Uterus (tissue), 4 donors: ENCODE data around the gene SAP30BP. TPM values are rescaled to one million over a fixed set of nuclear protein-coding genes. Genes with fewer than 3 reads are reported as not detected.
A peak's percentile ranks its signal among the peaks of the same experiment; 100 is the strongest.

Experiments used
- DNase-seq, 2 donors: peaks; one replicate each; pipeline ENCODE4 v3.0.0-alpha.2; 2019 to 2020
- H3K27ac ChIP-seq, 2 donors: fragments of 200-600 bp; sonication (generic); 1 replicate in 1 of 2; 2 replicates in 1 of 2; pipeline ENCODE4 v1.5.1; 2016 to 2018
- H3K27me3 ChIP-seq, 2 donors: fragments of 200-600 bp; sonication (generic); one replicate each; pipeline ENCODE4 v1.5.1; 2018 to 2019; ENCODE audit warnings: control low read depth in 1 of 2
- H3K36me3 ChIP-seq, 2 donors: fragments of 200-600 bp; sonication (generic); one replicate each; pipeline ENCODE4 v1.5.1; 2019; ENCODE audit warnings: control low read depth in 1 of 2
- H3K4me1 ChIP-seq, 2 donors: fragments of 200-600 bp; sonication (generic); one replicate each; pipeline ENCODE4 v1.5.1; 2018 to 2019; ENCODE audit warnings: control low read depth in 1 of 2
- H3K4me3 ChIP-seq, 2 donors: fragments of 200-600 bp; sonication (generic); 1 replicate in 1 of 2; 2 replicates in 1 of 2; pipeline ENCODE4 v1.5.1; 2018 to 2019; ENCODE audit warnings: mild to moderate bottlenecking in 1 of 2
- H3K9me3 ChIP-seq, 2 donors: fragments of 200-600 bp; sonication (generic); one replicate each; pipeline ENCODE4 v1.5.1; 2019; ENCODE audit warnings: control low read depth in 1 of 2
- CTCF ChIP-seq, 4 experiments: fragments of 200-600 bp in 2 of 4; fragments of 450-650 bp in 2 of 4; sonication (generic) in 2 of 4; IDR thresholded peaks; one replicate each; pipeline ENCODE4 v1.5.1; 2016 to 2019; ENCODE audit warnings: antibody characterized with exemption in 4 of 4, mild to moderate bottlenecking in 2 of 4, moderate library complexity in 1 of 4
- POLR2A ChIP-seq, 2 donors: fragments of 450-650 bp; IDR thresholded peaks; one replicate each; pipeline ENCODE4 v1.6.1; 2016; ENCODE audit warnings: antibody characterized with exemption in 2 of 2, mild to moderate bottlenecking in 1 of 2, moderate library complexity in 1 of 2
- intact Hi-C: fragments of 100-400 bp; cut with DNase I; formaldehyde crosslinking; loops from one replicate; pipeline ENCODE4 v1.15.1; 2023; ENCODE audit warnings: low total_unique reads
- total RNA-seq, 4 donors: library from RNA; depleted of rRNA in 3 of 4; stranded (reverse); fragments of >200 nt in 3 of 4; gene quantifications; one replicate each; pipeline versions ENCODE4 v1.1.0 to v1.2.4, GENCODE V29; 2014 to 2023
- donor health status: DM: yes; HTN: yes; CAD: no.

SAP30BP gene
- total RNA-seq, 4 donors from 2014 or later = 14.1 to 87.7 (median 64.7) TPM

GRCh38 chr17:75742337-75742736, 75.2 kb downstream of the SAP30BP start:
- intact Hi-C loops = no loop called here
- H3K36me3 ChIP-seq = no peaks in the 10 kb centered on the region
- TF ChIP-seq POLR2A (IDR thresholded peaks at IDR 0.05) (no peak), CTCF (IDR thresholded peaks at IDR 0.05) (no peak)
- no peaks in the 10 kb centered on the region for H3K27me3 ChIP-seq
- H3K4me1 ChIP-seq = no peaks in the 10 kb centered on the region
- H3K9me3 ChIP-seq = no peaks in the 10 kb centered on the region
- H3K4me3 ChIP-seq = no peak overlapping the region
- no peak for DNase-seq
- H3K27ac ChIP-seq = no peak overlapping the region

GRCh38 chr17:75743625-75744206, 76.6 kb downstream of the SAP30BP start:
- Histone ChIP-seq H3K36me3 (no peaks in the 10 kb centered on the region), H3K27ac (no peak overlapping the region), H3K9me3 (no peaks in the 10 kb centered on the region), H3K27me3 (no peaks in the 10 kb centered on the region), H3K4me3 (no peak overlapping the region), H3K4me1 (no peaks in the 10 kb centered on the region)
- TF ChIP-seq CTCF (IDR thresholded peaks at IDR 0.05) (no peak), POLR2A (IDR thresholded peaks at IDR 0.05) (no peak)
- intact Hi-C loops = no loop called here
- DNase-seq = no peak

GRCh38 chr17:75748706-75749105, 81.6 kb downstream of the SAP30BP start:
- H3K27ac ChIP-seq = no peak overlapping the region
- H3K4me3 ChIP-seq = no peak overlapping the region
- no peaks in the 10 kb centered on the region for H3K27me3 ChIP-seq
- no peaks in the 10 kb centered on the region for H3K4me1 ChIP-seq
- TF ChIP-seq CTCF (IDR thresholded peaks at IDR 0.05) (no peak), POLR2A (IDR thresholded peaks at IDR 0.05) (no peak)
- no peaks in the 10 kb centered on the region for H3K9me3 ChIP-seq
- no peaks in the 10 kb centered on the region for H3K36me3 ChIP-seq
- intact Hi-C loops = no loop called here
- DNase-seq = no peak

- peaks cover 0 to 5% of the 10 kb centered on the region in 2 donors for H3K4me1 ChIP-seq
- intact Hi-C loops = no loop called here
- peak; percentile 85 to 88 for DNase-seq
- H3K27ac ChIP-seq = no peak overlapping the region
- H3K36me3 ChIP-seq = no peaks in the 10 kb centered on the region
- TF ChIP-seq CTCF (IDR thresholded peaks at IDR 0.05) = peak; percentile 85 to 97 (median 89)
- peak in 1 of 2 donors; percentile 11 for TF ChIP-seq POLR2A (IDR thresholded peaks at IDR 0.05)
- H3K9me3 ChIP-seq = no peaks in the 10 kb centered on the region
- no peaks in the 10 kb centered on the region for H3K27me3 ChIP-seq
- no peak overlapping the region for H3K4me3 ChIP-seq
These were observed 82.6 kb downstream of the SAP30BP start for GRCh38 chr17:75749545-75750389.
